IMR-90 (cell line): ENCODE data around the gene RAI1. TPM values are rescaled to one million over a fixed set of nuclear protein-coding genes. Genes with fewer than 3 reads are reported as not detected.
A peak's percentile ranks its signal among the peaks of the same experiment; 100 is the strongest.

Source experiments
- ATAC-seq: fragments of 200-7000 bp; cut with Tn5 transposase; 2 replicates; pipeline ENCODE4 v1.9.1; 2020; ENCODE audit warnings: low read depth, mild to moderate bottlenecking, moderate library complexity
- BruUV-seq: library from RNA; stranded (reverse); fragments of 400-500 nt; replicated peaks from 2 replicates; lab custom pipeline; 2021; lab: Mats Ljungman, UMichigan
- CTCF ChIA-PET: fragments of 300-600 bp; formaldehyde crosslinking; extraction: SDS; loops from one replicate; lab custom pipeline; 2021; ENCODE audit warnings: antibody characterized with exemption; lab: Yijun Ruan, JAX
- POLR2A ChIA-PET: fragments of 300-600 bp; sonication (Branson Sonifier 250); formaldehyde crosslinking; loops from one replicate; lab custom pipeline; 2022; ENCODE audit warnings: antibody characterized with exemption; ENCODE audit not compliant: unreplicated experiment; lab: Charles Lee
- DNase-seq: peaks from one replicate; pipeline ENCODE4 v3.0.0; 2013
- H2AFZ ChIP-seq: replicated peaks from 2 replicates; pipeline ENCODE3; 2013; ENCODE audit warnings: low read length, mild to moderate bottlenecking; ENCODE audit not compliant: poor library complexity
- H2AK5ac ChIP-seq: 2 replicates; pipeline ENCODE4 v1.6.1; 2013; ENCODE audit warnings: low read depth, low read length, inconsistent platforms
- H2AK9ac ChIP-seq: replicated peaks from 2 replicates; pipeline ENCODE3; 2013; ENCODE audit warnings: mild to moderate bottlenecking, low read depth, low read length, moderate library complexity; ENCODE audit not compliant: poor library complexity
- H2BK120ac ChIP-seq: 2 replicates; pipeline ENCODE4 v1.6.1; 2013; ENCODE audit warnings: low read depth, low read length, inconsistent platforms
- H2BK15ac ChIP-seq: 3 replicates; pipeline ENCODE4 v1.6.1; 2013; ENCODE audit warnings: low read depth, low read length, inconsistent platforms
- H2BK20ac ChIP-seq: 2 replicates; pipeline ENCODE4 v1.6.1; 2013; ENCODE audit warnings: low read depth, mild to moderate bottlenecking, inconsistent platforms, low read length, moderate library complexity
- H2BK5ac ChIP-seq: 2 replicates; pipeline ENCODE4 v1.6.1; 2013; ENCODE audit warnings: mild to moderate bottlenecking, low read depth, low read length, inconsistent platforms; ENCODE audit not compliant: poor library complexity, severe bottlenecking
- H3K14ac ChIP-seq: replicated peaks from 2 replicates; pipeline ENCODE4 v1.6.1; 2013; ENCODE audit warnings: low read depth, low read length, inconsistent platforms
- H3K18ac ChIP-seq: 2 replicates; pipeline ENCODE4 v1.6.1; 2013; ENCODE audit warnings: low read depth, low read length, control low read depth
- H3K23ac ChIP-seq: 2 replicates; pipeline ENCODE4 v1.6.1; 2013; ENCODE audit warnings: low read depth, low read length, inconsistent platforms
- H3K27ac ChIP-seq: 2 replicates; pipeline ENCODE4 v1.5.1; 2013; ENCODE audit warnings: mild to moderate bottlenecking, control low read depth, low read length; ENCODE audit not compliant: insufficient read depth
- H3K27me3 ChIP-seq: 2 replicates; pipeline ENCODE4 v1.6.1; 2013; ENCODE audit warnings: low read length; ENCODE audit not compliant: control insufficient read depth, insufficient read depth
- H3K36me3 ChIP-seq: 2 replicates; pipeline ENCODE4 v1.6.1; 2013; ENCODE audit warnings: low read length, mixed read lengths; ENCODE audit not compliant: control insufficient read depth, insufficient read depth
- H3K4ac ChIP-seq: 2 replicates; pipeline ENCODE4 v1.6.1; 2013; ENCODE audit warnings: low read depth, low read length, inconsistent platforms
- H3K4me1 ChIP-seq: 2 replicates; pipeline ENCODE4 v1.6.1; 2013; ENCODE audit warnings: low read length, mixed read lengths; ENCODE audit not compliant: control insufficient read depth, insufficient read depth
- H3K4me2 ChIP-seq: 2 replicates; pipeline ENCODE4 v1.6.1; 2013; ENCODE audit warnings: low read depth, mild to moderate bottlenecking, control low read depth, low read length, moderate library complexity
- H3K4me3 ChIP-seq: 2 replicates; pipeline ENCODE4 v1.5.1; 2013; ENCODE audit warnings: low read depth, mild to moderate bottlenecking, control low read depth, low read length, moderate library complexity; ENCODE audit not compliant: insufficient read depth
- H3K56ac ChIP-seq: 2 replicates; pipeline ENCODE4 v1.6.1; 2013; ENCODE audit warnings: low read length, inconsistent platforms; ENCODE audit not compliant: insufficient read depth; ENCODE audit errors: extremely low read depth
- H3K79me1 ChIP-seq, 2 experiments: 2 replicates each; pipeline ENCODE4 v1.6.1; 2013; ENCODE audit warnings: low read length in 2 of 2, inconsistent platforms in 1 of 2, low read depth in 1 of 2
- H3K9ac ChIP-seq: 2 replicates; pipeline ENCODE4 v1.6.1; 2013; ENCODE audit warnings: low read depth, low read length, control low read depth
- H3K9me1 ChIP-seq: 2 replicates; pipeline ENCODE4 v1.6.1; 2013; ENCODE audit warnings: low read length, inconsistent platforms; ENCODE audit not compliant: insufficient read depth
- H3K9me3 ChIP-seq: 2 replicates; pipeline ENCODE4 v1.6.1; 2013; ENCODE audit warnings: low read length; ENCODE audit not compliant: control insufficient read depth, insufficient read depth
- H4K20me1 ChIP-seq: 2 replicates; pipeline ENCODE4 v1.6.1; 2013; ENCODE audit warnings: low read length, inconsistent platforms; ENCODE audit not compliant: insufficient read depth
- H4K5ac ChIP-seq: 2 replicates; pipeline ENCODE4 v1.6.1; 2013; ENCODE audit warnings: mild to moderate bottlenecking, low read depth, low read length, control low read depth
- H4K8ac ChIP-seq, 2 experiments: 2 replicates each; pipeline ENCODE4 v1.6.1; 2013; ENCODE audit warnings: low read depth in 2 of 2, low read length in 2 of 2, control low read depth in 1 of 2, inconsistent platforms in 1 of 2
- H4K91ac ChIP-seq: 2 replicates; pipeline ENCODE4 v1.6.1; 2013; ENCODE audit warnings: low read depth, low read length, inconsistent platforms; ENCODE audit not compliant: insufficient read depth
- BHLHE40 ChIP-seq: fragments of 150-350 bp; IDR thresholded peaks from 2 replicates; pipeline ENCODE4 v1.6.1; 2016; ENCODE audit warnings: mild to moderate bottlenecking, low read depth, low read length
- CEBPB ChIP-seq: IDR thresholded peaks from 2 replicates; pipeline ENCODE4 v1.6.1; 2012; ENCODE audit warnings: low read depth, low read length, improper control_type of control experiment
- CHD1 ChIP-seq: IDR thresholded peaks from 2 replicates; pipeline ENCODE4 v1.6.1; 2012; ENCODE audit warnings: low read depth, low read length, improper control_type of control experiment
- FOS ChIP-seq: fragments of 150-350 bp; IDR thresholded peaks from 2 replicates; pipeline ENCODE4 v1.6.1; 2016; ENCODE audit warnings: low read depth, low read length
- MAFK ChIP-seq: IDR thresholded peaks from 2 replicates; pipeline ENCODE4 v1.6.1; 2012; ENCODE audit warnings: low read depth, low read length, improper control_type of control experiment
- MAZ ChIP-seq: IDR thresholded peaks from 2 replicates; pipeline ENCODE4 v1.6.1; 2012; ENCODE audit warnings: low read depth, mild to moderate bottlenecking, low read length, improper control_type of control experiment, moderate library complexity, borderline replicate concordance
- MXI1 ChIP-seq: IDR thresholded peaks from 2 replicates; pipeline ENCODE4 v1.6.1; 2012; ENCODE audit warnings: low read depth, mild to moderate bottlenecking, low read length, moderate library complexity, borderline replicate concordance
- NFE2L2 ChIP-seq: fragments of 150-350 bp; IDR thresholded peaks from 2 replicates; pipeline ENCODE4 v1.6.1; 2016; ENCODE audit warnings: low read depth, mild to moderate bottlenecking, low read length
- POLR2A ChIP-seq: IDR thresholded peaks from 2 replicates; pipeline ENCODE4 v1.6.1; 2012; ENCODE audit warnings: mild to moderate bottlenecking, low read depth, low read length
- RAD21 ChIP-seq: IDR thresholded peaks from 2 replicates; pipeline ENCODE4 v1.6.1; 2012; ENCODE audit warnings: low read length, improper control_type of control experiment
- RCOR1 ChIP-seq: IDR thresholded peaks from 2 replicates; pipeline ENCODE4 v1.6.1; 2012; ENCODE audit warnings: mild to moderate bottlenecking, low read length, improper control_type of control experiment; ENCODE audit not compliant: insufficient replicate concordance
- RFX5 ChIP-seq: IDR thresholded peaks from 2 replicates; pipeline ENCODE4 v1.8.0; 2012; ENCODE audit warnings: low read depth, mild to moderate bottlenecking, low read length, moderate library complexity
- SMC3 ChIP-seq: fragments of 150-350 bp; IDR thresholded peaks from 2 replicates; pipeline ENCODE4 v1.6.1; 2016; ENCODE audit warnings: low read depth, mild to moderate bottlenecking, antibody characterized with exemption, low read length, moderate library complexity
- WGBS, 2 experiments: methylation state at CpG; one replicate each; pipeline versions ENCODE4 v1.1.5 to v1.1.7; 2013; ENCODE audit warnings: missing lambda C conversion rate in 2 of 2; ENCODE audit not compliant: insufficient read length in 1 of 2; ENCODE audit errors: extremely low coverage in 2 of 2; 5-methylcytosine and 5-hydroxymethylcytosine counted together
- dilution Hi-C: fragments of 300-500 bp; cut with HindIII; formaldehyde crosslinking; loops from one replicate; pipeline ENCODE4 v1.14.3; 2018; ENCODE audit warnings: low sequenced_read_pairs; ENCODE audit not compliant: unreplicated experiment
- in situ Hi-C: fragments of 300-500 bp; cut with MboI; formaldehyde crosslinking; loops from 3 replicates; pipeline ENCODE4 v1.14.3; 2019; ENCODE audit warnings: low sequenced_read_pairs, inconsistent platforms, mixed read lengths
- intact Hi-C: fragments of 100-400 bp; cut with micrococcal nuclease; formaldehyde crosslinking; loops from 2 replicates; pipeline ENCODE4 v1.10.0; 2022
- polyA plus RNA-seq, 3 experiments: library from polyadenylated mRNA; depleted of rRNA; stranded (reverse); fragments of >200 nt; gene quantifications; 2 replicates each; pipeline ENCODE4 v1.2.3, GENCODE V29; 2012; ENCODE audit warnings: low replicate concordance in 1 of 3
- total RNA-seq: library from RNA; depleted of rRNA; stranded (reverse); fragments of >200 nt; gene quantifications from 2 replicates; pipeline ENCODE4 v1.2.3, GENCODE V29; 2012
- TF ChIP-seq, protein P1 (sequence below): fragments of 150-350 bp; IDR thresholded peaks from 2 replicates; pipeline ENCODE4 v1.6.1; 2016; ENCODE audit warnings: low read depth, mild to moderate bottlenecking, low read length, moderate library complexity, borderline replicate concordance
- TF ChIP-seq, protein P2 (sequence below): fragments of 150-350 bp; IDR thresholded peaks from 2 replicates; pipeline ENCODE4 v1.6.1; 2017; ENCODE audit warnings: mild to moderate bottlenecking, antibody characterized with exemption, low read length, low read depth
- TF ChIP-seq, protein P3 (sequence below): conservative IDR thresholded peaks from 2 replicates; pipeline ENCODE4 v1.5.1; 2012; ENCODE audit warnings: mild to moderate bottlenecking, low read depth, low read length, improper control_type of control experiment

RAI1 gene
- total and polyA plus RNA-seq, 2 of the 4 experiments (the other 2 are of a cell fraction): 1.8 to 10.5 TPM

DNA sequence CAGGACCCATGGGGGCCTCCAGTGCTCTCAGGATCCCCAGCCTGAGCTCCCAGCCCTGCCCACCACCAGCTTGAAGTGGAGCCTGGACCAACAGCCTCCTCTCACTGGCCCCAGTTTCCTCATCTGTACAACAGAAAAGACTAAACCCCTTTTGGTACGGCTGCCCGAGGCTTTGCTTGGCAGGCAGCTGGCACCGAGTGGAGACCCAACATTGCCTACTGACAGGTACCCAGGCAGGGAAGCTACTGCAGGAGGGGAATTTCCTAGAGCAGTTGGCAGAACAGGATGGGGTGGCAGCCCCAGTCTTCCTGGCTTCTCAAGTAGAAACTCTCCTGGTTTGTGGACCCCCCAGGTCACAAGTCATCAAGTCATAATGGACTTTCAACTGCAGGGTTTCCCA is 141.4 kb downstream of the RAI1 start:
- DNase-seq: no peak
- TF ChIP-seq CEBPB (no peak), NFE2L2 (no peak), BHLHE40 (no peak), RCOR1 (no peak), MAFK (no peak), RAD21 (no peak), MAZ (no peak), FOS (no peak), RFX5 (no peak), CHD1 (no peak), POLR2A (no peak), MXI1 (no peak), SMC3 (no peak)
- TF ChIP-seq, protein P1, sequence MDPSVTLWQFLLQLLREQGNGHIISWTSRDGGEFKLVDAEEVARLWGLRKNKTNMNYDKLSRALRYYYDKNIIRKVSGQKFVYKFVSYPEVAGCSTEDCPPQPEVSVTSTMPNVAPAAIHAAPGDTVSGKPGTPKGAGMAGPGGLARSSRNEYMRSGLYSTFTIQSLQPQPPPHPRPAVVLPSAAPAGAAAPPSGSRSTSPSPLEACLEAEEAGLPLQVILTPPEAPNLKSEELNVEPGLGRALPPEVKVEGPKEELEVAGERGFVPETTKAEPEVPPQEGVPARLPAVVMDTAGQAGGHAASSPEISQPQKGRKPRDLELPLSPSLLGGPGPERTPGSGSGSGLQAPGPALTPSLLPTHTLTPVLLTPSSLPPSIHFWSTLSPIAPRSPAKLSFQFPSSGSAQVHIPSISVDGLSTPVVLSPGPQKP: no peak
- TF ChIP-seq, protein P2, sequence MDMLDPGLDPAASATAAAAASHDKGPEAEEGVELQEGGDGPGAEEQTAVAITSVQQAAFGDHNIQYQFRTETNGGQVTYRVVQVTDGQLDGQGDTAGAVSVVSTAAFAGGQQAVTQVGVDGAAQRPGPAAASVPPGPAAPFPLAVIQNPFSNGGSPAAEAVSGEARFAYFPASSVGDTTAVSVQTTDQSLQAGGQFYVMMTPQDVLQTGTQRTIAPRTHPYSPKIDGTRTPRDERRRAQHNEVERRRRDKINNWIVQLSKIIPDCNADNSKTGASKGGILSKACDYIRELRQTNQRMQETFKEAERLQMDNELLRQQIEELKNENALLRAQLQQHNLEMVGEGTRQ: no peak
- TF ChIP-seq, protein P3, sequence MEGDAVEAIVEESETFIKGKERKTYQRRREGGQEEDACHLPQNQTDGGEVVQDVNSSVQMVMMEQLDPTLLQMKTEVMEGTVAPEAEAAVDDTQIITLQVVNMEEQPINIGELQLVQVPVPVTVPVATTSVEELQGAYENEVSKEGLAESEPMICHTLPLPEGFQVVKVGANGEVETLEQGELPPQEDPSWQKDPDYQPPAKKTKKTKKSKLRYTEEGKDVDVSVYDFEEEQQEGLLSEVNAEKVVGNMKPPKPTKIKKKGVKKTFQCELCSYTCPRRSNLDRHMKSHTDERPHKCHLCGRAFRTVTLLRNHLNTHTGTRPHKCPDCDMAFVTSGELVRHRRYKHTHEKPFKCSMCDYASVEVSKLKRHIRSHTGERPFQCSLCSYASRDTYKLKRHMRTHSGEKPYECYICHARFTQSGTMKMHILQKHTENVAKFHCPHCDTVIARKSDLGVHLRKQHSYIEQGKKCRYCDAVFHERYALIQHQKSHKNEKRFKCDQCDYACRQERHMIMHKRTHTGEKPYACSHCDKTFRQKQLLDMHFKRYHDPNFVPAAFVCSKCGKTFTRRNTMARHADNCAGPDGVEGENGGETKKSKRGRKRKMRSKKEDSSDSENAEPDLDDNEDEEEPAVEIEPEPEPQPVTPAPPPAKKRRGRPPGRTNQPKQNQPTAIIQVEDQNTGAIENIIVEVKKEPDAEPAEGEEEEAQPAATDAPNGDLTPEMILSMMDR: no peak
- BruUV-seq: no TSS peak
- Histone ChIP-seq H2AFZ (no peak overlapping the region), H4K20me1 (peaks cover 85% of the 10 kb centered on the region), H3K9me3 (no peaks in the 10 kb centered on the region), H3K18ac (peak overlapping the region; percentile 5; the same call in 1 of the 2 replicates), H2BK120ac (peak overlapping the region; percentile 47; the same call in 1 of the 2 replicates), H3K14ac (peak overlapping the region; percentile 40; the same call in 1 of the 2 replicates), H4K5ac (no peak overlapping the region), H3K27ac (no peak overlapping the region; the same call in 1 of the 2 replicates), H3K36me3 (peaks cover 22% of the 10 kb centered on the region), H3K9me1 (peaks cover 42% of the 10 kb centered on the region), H2BK15ac (no peak overlapping the region), H2AK5ac (peak overlapping the region; percentile 51; the same call in 1 of the 2 replicates), H2BK5ac (no peak overlapping the region), H3K56ac (no peak overlapping the region), H3K27me3 (no peaks in the 10 kb centered on the region), H2BK20ac (peak overlapping the region; percentile 35; the same call in 1 of the 2 replicates), H4K8ac (no peak overlapping the region; a peak in 1 of 4 replicates), H3K9ac (no peak overlapping the region; the same call in 1 of the 2 replicates), H3K4ac (peak overlapping the region; percentile 58), H3K79me1 (peaks cover 41 to 97% of the 10 kb centered on the region in 2 experiments), H3K23ac (peak overlapping the region; percentile 68), H3K4me2 (peak overlapping the region; percentile 93; the same call in 1 of the 2 replicates), H2AK9ac (peak overlapping the region; percentile 83), H3K4me3 (no peak overlapping the region), H3K4me1 (peaks cover 57% of the 10 kb centered on the region), H4K91ac (no peak overlapping the region; the same call in 1 of the 2 replicates)
- ATAC-seq: no peak
- dilution Hi-C loops: no loop called here
- ChIA-PET POLR2A (no interaction called here), CTCF (no interaction called here)
- WGBS, 2 experiments: 100% methylated on average over 1 of the region's 3 CpGs; no CpG with 5 or more reads in 1 of the 2 experiments
- intact Hi-C loops: no loop called here
- in situ Hi-C loops: no loop called here
